ENCODE measurements around the gene RELN. TPM values are rescaled to one million over a fixed set of nuclear protein-coding genes. Genes with fewer than 3 reads are reported as not detected.

Gene RELN
- total RNA-seq, 1 donor from 2014 or later: 0.19 TPM

- peaks cover 4% of the 10 kb centered on the region for H3K27me3 Mint-ChIP-seq (ENCODE audit: unreplicated experiment)
- DNase-seq (ENCODE audit: extremely low spot score, unreplicated experiment): no peak
- no peaks in the 10 kb centered on the region for H3K9me3 Mint-ChIP-seq (ENCODE audit: unreplicated experiment)
- H3K27ac Mint-ChIP-seq (ENCODE audit: unreplicated experiment): no peak overlapping the region
- TF ChIP-seq CTCF (IDR thresholded peaks at IDR 0.05): no peak
- no peaks in the 10 kb centered on the region for H3K4me1 Mint-ChIP-seq (ENCODE audit: unreplicated experiment)
- H3K36me3 Mint-ChIP-seq (ENCODE audit: unreplicated experiment): no peaks in the 10 kb centered on the region
- no peak overlapping the region for H3K4me3 Mint-ChIP-seq (ENCODE audit: unreplicated experiment)
Observed at GRCh38 chr7:103480771-103481170, 508.7 kb downstream of the RELN start.

GRCh38 chr7:103474956-103475355, 514.5 kb downstream of the RELN start:
- Mint-ChIP-seq H3K4me1 (ENCODE audit: unreplicated experiment) (no peaks in the 10 kb centered on the region), H3K27ac (ENCODE audit: unreplicated experiment) (no peak overlapping the region), H3K36me3 (ENCODE audit: unreplicated experiment) (no peaks in the 10 kb centered on the region), H3K9me3 (ENCODE audit: unreplicated experiment) (no peaks in the 10 kb centered on the region), H3K27me3 (ENCODE audit: unreplicated experiment) (peaks cover 23% of the 10 kb centered on the region), H3K4me3 (ENCODE audit: unreplicated experiment) (no peak overlapping the region)
- DNase-seq (ENCODE audit: extremely low spot score, unreplicated experiment): no peak
- TF ChIP-seq CTCF (IDR thresholded peaks at IDR 0.05): no peak

- Mint-ChIP-seq H3K27me3 (ENCODE audit: unreplicated experiment) (peaks cover 28% of the 10 kb centered on the region), H3K36me3 (ENCODE audit: unreplicated experiment) (no peaks in the 10 kb centered on the region), H3K4me3 (ENCODE audit: unreplicated experiment) (no peak overlapping the region), H3K9me3 (ENCODE audit: unreplicated experiment) (no peaks in the 10 kb centered on the region), H3K27ac (ENCODE audit: unreplicated experiment) (no peak overlapping the region), H3K4me1 (ENCODE audit: unreplicated experiment) (no peaks in the 10 kb centered on the region)
- TF ChIP-seq CTCF (IDR thresholded peaks at IDR 0.05): no peak
- DNase-seq (ENCODE audit: extremely low spot score, unreplicated experiment): no peak
Observed at GRCh38 chr7:103469095-103469948, 520.1 kb downstream of the RELN start.

DNA sequence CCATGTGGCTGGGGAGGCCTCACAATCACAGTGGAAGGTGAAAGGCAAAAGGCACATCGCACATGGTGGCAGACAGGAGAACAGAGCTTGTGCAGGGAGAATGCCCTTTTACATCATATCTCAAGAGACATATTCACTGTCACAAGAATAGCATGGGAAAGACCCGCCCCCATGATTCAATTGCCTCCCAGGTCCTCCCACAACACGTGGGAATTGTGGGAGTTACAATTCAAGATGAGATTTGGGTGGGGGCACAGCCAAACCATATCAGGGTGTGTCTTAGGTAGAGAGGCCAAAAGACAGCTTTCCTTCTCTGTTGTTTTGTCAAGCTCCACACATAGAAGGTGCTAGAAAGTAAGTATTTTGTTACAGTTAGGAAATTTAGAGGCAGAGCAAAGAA, 522.6 kb downstream of the RELN start:
- Mint-ChIP-seq H3K36me3 (ENCODE audit: unreplicated experiment) (no peaks in the 10 kb centered on the region), H3K4me3 (ENCODE audit: unreplicated experiment) (no peak overlapping the region), H3K27me3 (ENCODE audit: unreplicated experiment) (peaks cover 22% of the 10 kb centered on the region), H3K9me3 (ENCODE audit: unreplicated experiment) (no peaks in the 10 kb centered on the region), H3K27ac (ENCODE audit: unreplicated experiment) (no peak overlapping the region), H3K4me1 (ENCODE audit: unreplicated experiment) (no peaks in the 10 kb centered on the region)
- no peak for DNase-seq (ENCODE audit: extremely low spot score, unreplicated experiment)
- no peak for TF ChIP-seq CTCF (IDR thresholded peaks at IDR 0.05)

DNA sequence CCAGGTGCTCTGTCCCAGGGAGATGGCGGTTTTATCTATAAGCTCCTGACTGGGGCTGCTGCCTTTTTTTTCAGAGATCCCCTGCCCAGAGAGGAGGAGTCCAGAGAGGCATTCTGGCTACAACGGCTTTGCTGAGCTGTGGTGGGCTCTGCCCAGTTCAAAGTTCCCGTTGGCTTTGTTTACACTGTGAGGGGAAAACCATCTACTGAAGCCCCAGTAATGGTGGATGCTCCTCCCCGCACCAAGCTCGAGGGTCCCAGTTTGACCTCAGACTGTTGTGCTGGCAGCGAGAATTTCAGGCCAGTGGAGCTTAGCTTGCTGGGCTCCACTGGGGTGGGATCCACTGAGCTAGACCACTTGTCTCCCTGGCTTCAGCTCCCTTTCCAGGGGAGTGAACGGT, 527.1 kb downstream of the RELN start:
- no peaks in the 10 kb centered on the region for H3K4me1 Mint-ChIP-seq (ENCODE audit: unreplicated experiment)
- H3K27ac Mint-ChIP-seq (ENCODE audit: unreplicated experiment): no peak overlapping the region
- peaks cover 7% of the 10 kb centered on the region for H3K27me3 Mint-ChIP-seq (ENCODE audit: unreplicated experiment)
- DNase-seq (ENCODE audit: extremely low spot score, unreplicated experiment): no peak
- H3K4me3 Mint-ChIP-seq (ENCODE audit: unreplicated experiment): no peak overlapping the region
- H3K36me3 Mint-ChIP-seq (ENCODE audit: unreplicated experiment): no peaks in the 10 kb centered on the region
- H3K9me3 Mint-ChIP-seq (ENCODE audit: unreplicated experiment): no peaks in the 10 kb centered on the region
- no peak for TF ChIP-seq CTCF (IDR thresholded peaks at IDR 0.05)
